Measurements from ENCODE around the gene ATG9B.

Gene ATG9B

GRCh38 chr7:151024435-151025056 is at the start of gene ATG9B:
Gene ATG9B, minus strand, starts transcription at chr7:151024494. Its CDS starts 71 bp downstream, at chr7:151024423.
- ChIA-PET CTCF (interaction anchor here (0.6 kb wide), 1 partner anchor 38 kb away, joined by 3 read pairs; no protein-coding TSS in a partner anchor), POLR2A (ENCODE audit: low non-redundant PET) (no interaction called here)
- TF ChIP-seq, protein P1, sequence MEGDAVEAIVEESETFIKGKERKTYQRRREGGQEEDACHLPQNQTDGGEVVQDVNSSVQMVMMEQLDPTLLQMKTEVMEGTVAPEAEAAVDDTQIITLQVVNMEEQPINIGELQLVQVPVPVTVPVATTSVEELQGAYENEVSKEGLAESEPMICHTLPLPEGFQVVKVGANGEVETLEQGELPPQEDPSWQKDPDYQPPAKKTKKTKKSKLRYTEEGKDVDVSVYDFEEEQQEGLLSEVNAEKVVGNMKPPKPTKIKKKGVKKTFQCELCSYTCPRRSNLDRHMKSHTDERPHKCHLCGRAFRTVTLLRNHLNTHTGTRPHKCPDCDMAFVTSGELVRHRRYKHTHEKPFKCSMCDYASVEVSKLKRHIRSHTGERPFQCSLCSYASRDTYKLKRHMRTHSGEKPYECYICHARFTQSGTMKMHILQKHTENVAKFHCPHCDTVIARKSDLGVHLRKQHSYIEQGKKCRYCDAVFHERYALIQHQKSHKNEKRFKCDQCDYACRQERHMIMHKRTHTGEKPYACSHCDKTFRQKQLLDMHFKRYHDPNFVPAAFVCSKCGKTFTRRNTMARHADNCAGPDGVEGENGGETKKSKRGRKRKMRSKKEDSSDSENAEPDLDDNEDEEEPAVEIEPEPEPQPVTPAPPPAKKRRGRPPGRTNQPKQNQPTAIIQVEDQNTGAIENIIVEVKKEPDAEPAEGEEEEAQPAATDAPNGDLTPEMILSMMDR (conservative IDR thresholded peaks at IDR 0.05; ENCODE audit: low read depth) = no peak

GRCh38 chr7:151073990-151074389 is 49.7 kb upstream of the ATG9B start:
- ChIA-PET POLR2A (ENCODE audit: low non-redundant PET) (no interaction called here), CTCF (interaction anchor here (1.2 kb wide), 1 partner anchor 37 kb away, joined by 5 read pairs; no protein-coding TSS in a partner anchor)
- TF ChIP-seq, protein P1 (conservative IDR thresholded peaks at IDR 0.05; ENCODE audit: low read depth) = no peak
- DNase-seq (ENCODE audit: low spot score) = no peak
- peak overlapping the region; percentile 99 for H3K27ac ChIP-seq

More at GRCh38 chr7:151024435-151025056, at the start of gene ATG9B:
- DNase-seq (ENCODE audit: low spot score) = no peak
- no peak within 1 kb of the TSS for H3K27ac ChIP-seq

DNA sequence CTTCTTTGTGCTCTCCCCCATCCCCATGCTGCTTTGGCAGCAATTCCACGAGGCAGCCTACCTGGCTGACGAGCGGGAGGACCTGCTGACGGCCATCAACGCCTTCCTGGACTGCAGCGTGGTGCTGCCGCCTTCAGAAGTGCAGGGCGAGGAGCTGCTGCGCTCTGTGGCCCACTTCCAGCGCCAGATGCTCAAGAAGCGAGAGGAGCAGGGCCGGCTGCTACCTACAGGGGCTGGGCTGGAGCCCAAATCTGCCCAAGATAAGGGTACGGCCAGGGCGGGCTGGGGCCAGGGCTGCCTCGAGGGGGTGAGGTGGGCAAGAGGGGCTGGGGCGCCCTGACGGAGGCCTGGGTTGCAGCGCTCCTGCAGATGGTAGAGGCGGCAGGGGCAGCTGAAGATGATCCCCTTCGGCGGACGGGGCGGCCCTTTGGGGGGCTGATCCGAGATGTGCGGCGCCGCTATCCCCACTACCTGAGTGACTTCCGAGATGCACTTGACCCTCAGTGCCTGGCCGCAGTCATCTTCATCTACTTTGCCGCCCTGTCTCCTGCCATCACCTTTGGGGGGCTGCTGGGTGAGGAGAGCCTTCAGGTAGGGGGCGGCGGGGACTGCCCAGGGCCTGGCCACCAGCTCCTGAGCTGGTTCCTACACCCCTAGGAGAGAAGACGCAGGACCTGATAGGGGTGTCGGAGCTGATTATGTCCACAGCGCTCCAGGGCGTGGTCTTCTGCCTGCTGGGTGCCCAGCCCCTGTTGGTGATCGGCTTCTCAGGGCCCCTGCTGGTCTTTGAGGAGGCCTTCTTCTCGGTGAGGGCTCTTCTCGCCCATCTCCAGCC is 47.0 kb upstream of the ATG9B start:
- no peak for DNase-seq (ENCODE audit: low spot score)
- peak overlapping the region; percentile 99 for H3K27ac ChIP-seq
- ChIA-PET CTCF (no interaction called here), POLR2A (ENCODE audit: low non-redundant PET) (no interaction called here)
- TF ChIP-seq, protein P1 (conservative IDR thresholded peaks at IDR 0.05; ENCODE audit: low read depth) = no peak

GRCh38 chr7:151070574-151070960 is 46.3 kb upstream of the ATG9B start:
- TF ChIP-seq, protein P1 (conservative IDR thresholded peaks at IDR 0.05; ENCODE audit: low read depth) = no peak
- POLR2A ChIA-PET (ENCODE audit: low non-redundant PET) = no interaction called here

GRCh38 chr7:151069841-151070573 is 45.7 kb upstream of the ATG9B start:
- TF ChIP-seq, protein P1 (conservative IDR thresholded peaks at IDR 0.05; ENCODE audit: low read depth) = no peak
- CTCF ChIA-PET = no interaction called here
- POLR2A ChIA-PET (ENCODE audit: low non-redundant PET) = no interaction called here
- DNase-seq (ENCODE audit: low spot score) = no peak
- H3K27ac ChIP-seq = peak overlapping the region; percentile 8; the same call in 1 of the 2 replicates

More at GRCh38 chr7:151070574-151070960, 46.3 kb upstream of the ATG9B start:
- CTCF ChIA-PET = no interaction called here
- DNase-seq (ENCODE audit: low spot score) = no peak
- H3K27ac ChIP-seq = peak overlapping the region; percentile 99; the same call in 1 of the 2 replicates
